GM23338 (cell line): Measurements from ENCODE around the gene ADAMTS20. TPM values are rescaled to one million over a fixed set of nuclear protein-coding genes. Genes with fewer than 3 reads are reported as not detected.

Experiments
- ATAC-seq: fragments of 200-7000 bp; cut with Tn5 transposase; 3 replicates; pipeline ENCODE4 v1.9.1; 2020
- DNase-seq: peaks from one replicate; pipeline ENCODE4 v3.0.0-alpha.2; 2015; ENCODE audit warnings: low spot score
- H2AFZ ChIP-seq: fragments of 200-600 bp; sonication (generic); 2 replicates; pipeline ENCODE4 v1.8.0; 2016; ENCODE audit warnings: antibody characterized with exemption, mild to moderate bottlenecking, moderate library complexity
- H3F3A ChIP-seq: fragments of 200-600 bp; sonication (generic); replicated peaks from 2 replicates; pipeline ENCODE4 v1.8.0; 2017; ENCODE audit warnings: antibody characterized with exemption, mixed run types, low read depth
- H3K27ac ChIP-seq: fragments of 200-600 bp; sonication (generic); 2 replicates; pipeline ENCODE4 v1.6.1; 2016; ENCODE audit warnings: low read depth
- H3K27me3 ChIP-seq: fragments of 200-600 bp; sonication (generic); 2 replicates; pipeline ENCODE4 v1.8.0; 2016; ENCODE audit warnings: mild to moderate bottlenecking, mixed run types, moderate library complexity; ENCODE audit not compliant: insufficient read depth
- H3K36me3 ChIP-seq: fragments of 200-600 bp; sonication (generic); 2 replicates; pipeline ENCODE4 v1.8.0; 2016; ENCODE audit warnings: mild to moderate bottlenecking; ENCODE audit not compliant: insufficient read depth
- H3K4me1 ChIP-seq: fragments of 200-600 bp; sonication (generic); 2 replicates; pipeline ENCODE4 v1.8.0; 2016; ENCODE audit warnings: mild to moderate bottlenecking, moderate library complexity; ENCODE audit not compliant: insufficient read depth
- H3K4me2 ChIP-seq: fragments of 200-600 bp; sonication (generic); 2 replicates; pipeline ENCODE4 v1.7.1; 2017; ENCODE audit warnings: mixed run types
- H3K4me3 ChIP-seq: fragments of 200-600 bp; sonication (generic); 2 replicates; pipeline ENCODE4 v1.6.1; 2016; ENCODE audit warnings: mixed run types
- H3K79me2 ChIP-seq: fragments of 200-600 bp; sonication (generic); replicated peaks from 2 replicates; pipeline ENCODE4 v1.8.0; 2017; ENCODE audit warnings: mild to moderate bottlenecking; ENCODE audit not compliant: insufficient read depth
- H3K9me2 ChIP-seq: fragments of 200-600 bp; sonication (generic); 2 replicates; pipeline ENCODE4 v1.8.0; 2017; ENCODE audit not compliant: insufficient read depth
- H4K20me1 ChIP-seq: fragments of 200-600 bp; sonication (generic); replicated peaks from 2 replicates; pipeline ENCODE4 v1.8.0; 2017; ENCODE audit warnings: mild to moderate bottlenecking; ENCODE audit not compliant: insufficient read depth
- H3K27ac Mint-ChIP-seq: 2 replicates; pipeline ENCODE4 v1.8.0; 2020; ENCODE audit warnings: inconsistent platforms, mild to moderate bottlenecking, moderate library complexity, mixed read lengths
- H3K27me3 Mint-ChIP-seq: 3 replicates; pipeline ENCODE4 v1.8.0; 2022; ENCODE audit warnings: low read depth, mild to moderate bottlenecking, moderate library complexity, mixed read lengths, inconsistent platforms; ENCODE audit not compliant: insufficient read depth, poor library complexity
- H3K36me3 Mint-ChIP-seq: 3 replicates; pipeline ENCODE4 v1.8.0; 2021; ENCODE audit warnings: low read depth, mild to moderate bottlenecking, inconsistent platforms, moderate library complexity, mixed read lengths
- H3K4me1 Mint-ChIP-seq: 3 replicates; pipeline ENCODE4 v1.8.0; 2020; ENCODE audit warnings: mild to moderate bottlenecking, inconsistent platforms, mixed read lengths
- H3K4me3 Mint-ChIP-seq: 3 replicates; pipeline ENCODE4 v1.8.0; 2021; ENCODE audit warnings: moderate library complexity, mild to moderate bottlenecking, inconsistent platforms, mixed read lengths
- H3K9me3 Mint-ChIP-seq: 3 replicates; pipeline ENCODE4 v1.8.0; 2020; ENCODE audit warnings: moderate library complexity, mild to moderate bottlenecking, inconsistent platforms, mixed read lengths
- CREB1 ChIP-seq: fragments of 250-450 bp; sonication (Bioruptor Pico); IDR thresholded peaks from 2 replicates; pipeline ENCODE4 v1.5.0; 2020; ENCODE audit warnings: low read depth, mild to moderate bottlenecking, moderate library complexity
- EZH2 ChIP-seq: fragments of 200-600 bp; sonication (generic); IDR thresholded peaks from one replicate; pipeline ENCODE4 v1.8.0; 2017; ENCODE audit warnings: antibody characterized with exemption, mild to moderate bottlenecking, low read depth; ENCODE audit not compliant: unreplicated experiment
- EZH2phosphoT487 ChIP-seq: fragments of 200-600 bp; sonication (generic); IDR thresholded peaks from one replicate; pipeline ENCODE4 v1.8.1; 2018; ENCODE audit warnings: antibody characterized with exemption; ENCODE audit not compliant: unreplicated experiment
- JUNB ChIP-seq: IDR thresholded peaks from one replicate; pipeline ENCODE4 v1.6.1; 2016; ENCODE audit warnings: antibody characterized with exemption; ENCODE audit not compliant: unreplicated experiment
- NANOG ChIP-seq: IDR thresholded peaks from 2 replicates; pipeline ENCODE4 v1.6.1; 2016; ENCODE audit warnings: antibody characterized with exemption, borderline replicate concordance
- POLR2AphosphoS5 ChIP-seq: IDR thresholded peaks from 2 replicates; pipeline ENCODE4 v1.6.1; 2016; ENCODE audit warnings: antibody characterized with exemption, low read depth
- STAT1 ChIP-seq: IDR thresholded peaks from one replicate; pipeline ENCODE4 v1.6.1; 2016; ENCODE audit warnings: antibody characterized with exemption; ENCODE audit not compliant: unreplicated experiment
- ZNF114 ChIP-seq: fragments of 250-450 bp; sonication (Bioruptor Pico); IDR thresholded peaks from 2 replicates; pipeline ENCODE4 v1.5.0; 2020; ENCODE audit warnings: mild to moderate bottlenecking, moderate library complexity
- ZNF331 ChIP-seq: fragments of 250-450 bp; sonication (Bioruptor Pico); IDR thresholded peaks from 2 replicates; pipeline ENCODE4 v1.5.0; 2020; ENCODE audit warnings: low read depth, mild to moderate bottlenecking, moderate library complexity
- polyA plus RNA-seq: library from polyadenylated mRNA; unstranded; fragments of >200 nt; fragmentation: Nextera tagmentation; extraction: Ambion mirVana; gene quantifications from 2 replicates; pipeline ENCODE4 v1.2.1, GENCODE V29; 2016
- total RNA-seq: library from RNA; depleted of rRNA; stranded (reverse); fragments of >200 nt; shearing (Covaris generic); gene quantifications from 2 replicates; pipeline ENCODE4 v1.2.3, GENCODE V29; 2014
- TF ChIP-seq, protein P1 (sequence below): fragments of 250-450 bp; sonication (Bioruptor Pico); IDR thresholded peaks from 2 replicates; pipeline ENCODE4 v1.5.0; 2020; ENCODE audit warnings: mild to moderate bottlenecking, moderate library complexity
- TF ChIP-seq, protein P2 (sequence below): IDR thresholded peaks from 2 replicates; pipeline ENCODE4 v1.6.1; 2016; ENCODE audit warnings: antibody characterized with exemption
- TF ChIP-seq, protein P3 (sequence below), 2 experiments: fragments of 200-600 bp in 1 of 2; sonication (generic) in 1 of 2; conservative IDR thresholded peaks; 2 replicates each; pipeline versions ENCODE4 v1.5.1 to v1.6.1; 2016 to 2017; ENCODE audit warnings: antibody characterized with exemption in 2 of 2, low read depth in 2 of 2, mild to moderate bottlenecking in 2 of 2, moderate library complexity in 1 of 2
- TF ChIP-seq, protein P4 (sequence below): IDR thresholded peaks from one replicate; pipeline ENCODE4 v1.6.1; 2018; ENCODE audit warnings: antibody characterized with exemption; ENCODE audit not compliant: unreplicated experiment

Gene ADAMTS20
- total and polyA plus RNA-seq, 2 experiments from 2014 or later = 2.0 to 9.3 TPM

- Histone ChIP-seq H3K36me3 (no peaks in the 10 kb centered on the region), H2AFZ (no peak overlapping the region), H4K20me1 (no peaks in the 10 kb centered on the region), H3K4me1 (no peaks in the 10 kb centered on the region), H3F3A (no peaks in the 10 kb centered on the region), H3K4me3 (no peak overlapping the region), H3K79me2 (no peaks in the 10 kb centered on the region), H3K4me2 (no peak overlapping the region), H3K9me2 (no peaks in the 10 kb centered on the region), H3K27ac (no peak overlapping the region), H3K27me3 (no peaks in the 10 kb centered on the region)
- TF ChIP-seq, protein P1, sequence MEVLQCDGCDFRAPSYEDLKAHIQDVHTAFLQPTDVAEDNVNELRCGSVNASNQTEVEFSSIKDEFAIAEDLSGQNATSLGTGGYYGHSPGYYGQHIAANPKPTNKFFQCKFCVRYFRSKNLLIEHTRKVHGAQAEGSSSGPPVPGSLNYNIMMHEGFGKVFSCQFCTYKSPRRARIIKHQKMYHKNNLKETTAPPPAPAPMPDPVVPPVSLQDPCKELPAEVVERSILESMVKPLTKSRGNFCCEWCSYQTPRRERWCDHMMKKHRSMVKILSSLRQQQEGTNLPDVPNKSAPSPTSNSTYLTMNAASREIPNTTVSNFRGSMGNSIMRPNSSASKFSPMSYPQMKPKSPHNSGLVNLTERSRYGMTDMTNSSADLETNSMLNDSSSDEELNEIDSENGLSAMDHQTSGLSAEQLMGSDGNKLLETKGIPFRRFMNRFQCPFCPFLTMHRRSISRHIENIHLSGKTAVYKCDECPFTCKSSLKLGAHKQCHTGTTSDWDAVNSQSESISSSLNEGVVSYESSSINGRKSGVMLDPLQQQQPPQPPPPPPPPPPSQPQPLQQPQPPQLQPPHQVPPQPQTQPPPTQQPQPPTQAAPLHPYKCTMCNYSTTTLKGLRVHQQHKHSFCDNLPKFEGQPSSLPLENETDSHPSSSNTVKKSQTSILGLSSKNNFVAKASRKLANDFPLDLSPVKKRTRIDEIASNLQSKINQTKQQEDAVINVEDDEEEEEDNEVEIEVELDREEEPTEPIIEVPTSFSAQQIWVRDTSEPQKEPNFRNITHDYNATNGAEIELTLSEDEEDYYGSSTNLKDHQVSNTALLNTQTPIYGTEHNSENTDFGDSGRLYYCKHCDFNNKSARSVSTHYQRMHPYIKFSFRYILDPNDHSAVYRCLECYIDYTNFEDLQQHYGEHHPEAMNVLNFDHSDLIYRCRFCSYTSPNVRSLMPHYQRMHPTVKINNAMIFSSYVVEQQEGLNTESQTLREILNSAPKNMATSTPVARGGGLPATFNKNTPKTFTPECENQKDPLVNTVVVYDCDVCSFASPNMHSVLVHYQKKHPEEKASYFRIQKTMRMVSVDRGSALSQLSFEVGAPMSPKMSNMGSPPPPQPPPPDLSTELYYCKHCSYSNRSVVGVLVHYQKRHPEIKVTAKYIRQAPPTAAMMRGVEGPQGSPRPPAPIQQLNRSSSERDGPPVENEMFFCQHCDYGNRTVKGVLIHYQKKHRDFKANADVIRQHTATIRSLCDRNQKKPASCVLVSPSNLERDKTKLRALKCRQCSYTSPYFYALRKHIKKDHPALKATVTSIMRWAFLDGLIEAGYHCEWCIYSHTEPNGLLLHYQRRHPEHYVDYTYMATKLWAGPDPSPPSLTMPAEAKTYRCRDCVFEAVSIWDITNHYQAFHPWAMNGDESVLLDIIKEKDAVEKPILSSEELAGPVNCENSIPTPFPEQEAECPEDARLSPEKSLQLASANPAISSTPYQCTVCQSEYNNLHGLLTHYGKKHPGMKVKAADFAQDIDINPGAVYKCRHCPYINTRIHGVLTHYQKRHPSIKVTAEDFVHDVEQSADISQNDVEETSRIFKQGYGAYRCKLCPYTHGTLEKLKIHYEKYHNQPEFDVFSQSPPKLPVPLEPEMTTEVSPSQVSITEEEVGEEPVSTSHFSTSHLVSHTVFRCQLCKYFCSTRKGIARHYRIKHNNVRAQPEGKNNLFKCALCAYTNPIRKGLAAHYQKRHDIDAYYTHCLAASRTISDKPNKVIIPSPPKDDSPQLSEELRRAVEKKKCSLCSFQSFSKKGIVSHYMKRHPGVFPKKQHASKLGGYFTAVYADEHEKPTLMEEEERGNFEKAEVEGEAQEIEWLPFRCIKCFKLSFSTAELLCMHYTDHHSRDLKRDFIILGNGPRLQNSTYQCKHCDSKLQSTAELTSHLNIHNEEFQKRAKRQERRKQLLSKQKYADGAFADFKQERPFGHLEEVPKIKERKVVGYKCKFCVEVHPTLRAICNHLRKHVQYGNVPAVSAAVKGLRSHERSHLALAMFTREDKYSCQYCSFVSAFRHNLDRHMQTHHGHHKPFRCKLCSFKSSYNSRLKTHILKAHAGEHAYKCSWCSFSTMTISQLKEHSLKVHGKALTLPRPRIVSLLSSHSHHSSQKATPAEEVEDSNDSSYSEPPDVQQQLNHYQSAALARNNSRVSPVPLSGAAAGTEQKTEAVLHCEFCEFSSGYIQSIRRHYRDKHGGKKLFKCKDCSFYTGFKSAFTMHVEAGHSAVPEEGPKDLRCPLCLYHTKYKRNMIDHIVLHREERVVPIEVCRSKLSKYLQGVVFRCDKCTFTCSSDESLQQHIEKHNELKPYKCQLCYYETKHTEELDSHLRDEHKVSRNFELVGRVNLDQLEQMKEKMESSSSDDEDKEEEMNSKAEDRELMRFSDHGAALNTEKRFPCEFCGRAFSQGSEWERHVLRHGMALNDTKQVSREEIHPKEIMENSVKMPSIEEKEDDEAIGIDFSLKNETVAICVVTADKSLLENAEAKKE = no peak
- TF ChIP-seq NANOG = no peak
- TF ChIP-seq, protein P2, sequence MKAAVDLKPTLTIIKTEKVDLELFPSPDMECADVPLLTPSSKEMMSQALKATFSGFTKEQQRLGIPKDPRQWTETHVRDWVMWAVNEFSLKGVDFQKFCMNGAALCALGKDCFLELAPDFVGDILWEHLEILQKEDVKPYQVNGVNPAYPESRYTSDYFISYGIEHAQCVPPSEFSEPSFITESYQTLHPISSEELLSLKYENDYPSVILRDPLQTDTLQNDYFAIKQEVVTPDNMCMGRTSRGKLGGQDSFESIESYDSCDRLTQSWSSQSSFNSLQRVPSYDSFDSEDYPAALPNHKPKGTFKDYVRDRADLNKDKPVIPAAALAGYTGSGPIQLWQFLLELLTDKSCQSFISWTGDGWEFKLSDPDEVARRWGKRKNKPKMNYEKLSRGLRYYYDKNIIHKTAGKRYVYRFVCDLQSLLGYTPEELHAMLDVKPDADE = no peak
- TF ChIP-seq, protein P3, sequence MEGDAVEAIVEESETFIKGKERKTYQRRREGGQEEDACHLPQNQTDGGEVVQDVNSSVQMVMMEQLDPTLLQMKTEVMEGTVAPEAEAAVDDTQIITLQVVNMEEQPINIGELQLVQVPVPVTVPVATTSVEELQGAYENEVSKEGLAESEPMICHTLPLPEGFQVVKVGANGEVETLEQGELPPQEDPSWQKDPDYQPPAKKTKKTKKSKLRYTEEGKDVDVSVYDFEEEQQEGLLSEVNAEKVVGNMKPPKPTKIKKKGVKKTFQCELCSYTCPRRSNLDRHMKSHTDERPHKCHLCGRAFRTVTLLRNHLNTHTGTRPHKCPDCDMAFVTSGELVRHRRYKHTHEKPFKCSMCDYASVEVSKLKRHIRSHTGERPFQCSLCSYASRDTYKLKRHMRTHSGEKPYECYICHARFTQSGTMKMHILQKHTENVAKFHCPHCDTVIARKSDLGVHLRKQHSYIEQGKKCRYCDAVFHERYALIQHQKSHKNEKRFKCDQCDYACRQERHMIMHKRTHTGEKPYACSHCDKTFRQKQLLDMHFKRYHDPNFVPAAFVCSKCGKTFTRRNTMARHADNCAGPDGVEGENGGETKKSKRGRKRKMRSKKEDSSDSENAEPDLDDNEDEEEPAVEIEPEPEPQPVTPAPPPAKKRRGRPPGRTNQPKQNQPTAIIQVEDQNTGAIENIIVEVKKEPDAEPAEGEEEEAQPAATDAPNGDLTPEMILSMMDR (conservative IDR thresholded peaks at IDR 0.05; ENCODE audit: low read depth in 2 of 2) = no peak
- TF ChIP-seq JUNB = no peak
- no peak for TF ChIP-seq ZNF331 (CRISPR knock-in tag)
- TF ChIP-seq, protein P4, sequence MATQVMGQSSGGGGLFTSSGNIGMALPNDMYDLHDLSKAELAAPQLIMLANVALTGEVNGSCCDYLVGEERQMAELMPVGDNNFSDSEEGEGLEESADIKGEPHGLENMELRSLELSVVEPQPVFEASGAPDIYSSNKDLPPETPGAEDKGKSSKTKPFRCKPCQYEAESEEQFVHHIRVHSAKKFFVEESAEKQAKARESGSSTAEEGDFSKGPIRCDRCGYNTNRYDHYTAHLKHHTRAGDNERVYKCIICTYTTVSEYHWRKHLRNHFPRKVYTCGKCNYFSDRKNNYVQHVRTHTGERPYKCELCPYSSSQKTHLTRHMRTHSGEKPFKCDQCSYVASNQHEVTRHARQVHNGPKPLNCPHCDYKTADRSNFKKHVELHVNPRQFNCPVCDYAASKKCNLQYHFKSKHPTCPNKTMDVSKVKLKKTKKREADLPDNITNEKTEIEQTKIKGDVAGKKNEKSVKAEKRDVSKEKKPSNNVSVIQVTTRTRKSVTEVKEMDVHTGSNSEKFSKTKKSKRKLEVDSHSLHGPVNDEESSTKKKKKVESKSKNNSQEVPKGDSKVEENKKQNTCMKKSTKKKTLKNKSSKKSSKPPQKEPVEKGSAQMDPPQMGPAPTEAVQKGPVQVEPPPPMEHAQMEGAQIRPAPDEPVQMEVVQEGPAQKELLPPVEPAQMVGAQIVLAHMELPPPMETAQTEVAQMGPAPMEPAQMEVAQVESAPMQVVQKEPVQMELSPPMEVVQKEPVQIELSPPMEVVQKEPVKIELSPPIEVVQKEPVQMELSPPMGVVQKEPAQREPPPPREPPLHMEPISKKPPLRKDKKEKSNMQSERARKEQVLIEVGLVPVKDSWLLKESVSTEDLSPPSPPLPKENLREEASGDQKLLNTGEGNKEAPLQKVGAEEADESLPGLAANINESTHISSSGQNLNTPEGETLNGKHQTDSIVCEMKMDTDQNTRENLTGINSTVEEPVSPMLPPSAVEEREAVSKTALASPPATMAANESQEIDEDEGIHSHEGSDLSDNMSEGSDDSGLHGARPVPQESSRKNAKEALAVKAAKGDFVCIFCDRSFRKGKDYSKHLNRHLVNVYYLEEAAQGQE = no peak
- TF ChIP-seq CREB1 (CRISPR knock-in tag) = no peak
- no peak for TF ChIP-seq ZNF114 (CRISPR knock-in tag)
- TF ChIP-seq EZH2 = no peak
- no peak for TF ChIP-seq STAT1
- no peak for TF ChIP-seq EZH2phosphoT487
- TF ChIP-seq POLR2AphosphoS5 = no peak
- no peak overlapping the region for H3K27ac Mint-ChIP-seq
- H3K4me3 Mint-ChIP-seq = no peak overlapping the region
- DNase-seq (no peak), ATAC-seq (no peak)
- H3K4me1 Mint-ChIP-seq = 0 out of 3 replicates have a peak, but pooled peaks cover 2% of the 10 kb centered on the region
- no peaks in the 10 kb centered on the region for H3K27me3 Mint-ChIP-seq
- H3K9me3 Mint-ChIP-seq = no peaks in the 10 kb centered on the region
- no peaks in the 10 kb centered on the region for H3K36me3 Mint-ChIP-seq
These were observed 149.6 kb downstream of the ADAMTS20 start for GRCh38 chr12:43402436-43402835.
